SK-N-MC (cell line): ENCODE data around the gene HOXA5.

Source experiments
- DNase-seq: peaks from one replicate; pipeline ENCODE4 v3.0.0-alpha.2; 2011; ENCODE audit warnings: low read depth, low spot score
- H3K27ac ChIP-seq: fragments of 200-600 bp; sonication (generic); 2 replicates; pipeline ENCODE4 v1.5.1; 2016; ENCODE audit warnings: mixed run types
- H3K36me3 ChIP-seq: fragments of 200-600 bp; sonication (generic); 2 replicates; pipeline ENCODE4 v1.6.1; 2017; ENCODE audit warnings: antibody characterized with exemption, low read length, mixed read lengths; ENCODE audit not compliant: insufficient read depth
- H3K4me3 ChIP-seq: fragments of 200-600 bp; sonication (generic); 2 replicates; pipeline ENCODE4 v1.5.1; 2016
- H3K9ac ChIP-seq: fragments of 200-600 bp; sonication (generic); 2 replicates; pipeline ENCODE4 v1.8.0; 2017; ENCODE audit warnings: mixed run types, mixed read lengths; ENCODE audit not compliant: insufficient read length
- H3K9me3 ChIP-seq: fragments of 200-600 bp; sonication (generic); 2 replicates; pipeline ENCODE4 v1.6.1; 2017; ENCODE audit warnings: low read depth, mild to moderate bottlenecking, antibody characterized with exemption, low read length, moderate library complexity, mixed read lengths
- EZH2 ChIP-seq: fragments of 200-600 bp; sonication (generic); IDR thresholded peaks from one replicate; pipeline ENCODE4 v1.6.1; 2017; ENCODE audit warnings: antibody characterized with exemption
- FOXP2 ChIP-seq: optimal IDR thresholded peaks from 2 replicates; pipeline ENCODE3; 2011; ENCODE audit warnings: mild to moderate bottlenecking, moderate library complexity; ENCODE audit not compliant: insufficient read depth; ENCODE audit errors: extremely low read length, control extremely low read depth
- POLR2AphosphoS5 ChIP-seq: IDR thresholded peaks from 2 replicates; pipeline ENCODE4 v1.6.1; 2012; ENCODE audit warnings: mild to moderate bottlenecking, low read depth, low read length, borderline replicate concordance

Gene HOXA5

GRCh38 chr7:27148031-27148755 lies 4.7 kb upstream of the HOXA5 start:
- Histone ChIP-seq H3K27ac (no peak overlapping the region), H3K9ac (no peak overlapping the region), H3K36me3 (no peaks in the 10 kb centered on the region), H3K4me3 (0 out of 2 replicates have a peak overlapping the region, but pooled peaks have one; percentile 48), H3K9me3 (no peaks in the 10 kb centered on the region)
- TF ChIP-seq EZH2 (no peak), POLR2AphosphoS5 (no peak), FOXP2 (no peak)
- no peak for DNase-seq

DNA sequence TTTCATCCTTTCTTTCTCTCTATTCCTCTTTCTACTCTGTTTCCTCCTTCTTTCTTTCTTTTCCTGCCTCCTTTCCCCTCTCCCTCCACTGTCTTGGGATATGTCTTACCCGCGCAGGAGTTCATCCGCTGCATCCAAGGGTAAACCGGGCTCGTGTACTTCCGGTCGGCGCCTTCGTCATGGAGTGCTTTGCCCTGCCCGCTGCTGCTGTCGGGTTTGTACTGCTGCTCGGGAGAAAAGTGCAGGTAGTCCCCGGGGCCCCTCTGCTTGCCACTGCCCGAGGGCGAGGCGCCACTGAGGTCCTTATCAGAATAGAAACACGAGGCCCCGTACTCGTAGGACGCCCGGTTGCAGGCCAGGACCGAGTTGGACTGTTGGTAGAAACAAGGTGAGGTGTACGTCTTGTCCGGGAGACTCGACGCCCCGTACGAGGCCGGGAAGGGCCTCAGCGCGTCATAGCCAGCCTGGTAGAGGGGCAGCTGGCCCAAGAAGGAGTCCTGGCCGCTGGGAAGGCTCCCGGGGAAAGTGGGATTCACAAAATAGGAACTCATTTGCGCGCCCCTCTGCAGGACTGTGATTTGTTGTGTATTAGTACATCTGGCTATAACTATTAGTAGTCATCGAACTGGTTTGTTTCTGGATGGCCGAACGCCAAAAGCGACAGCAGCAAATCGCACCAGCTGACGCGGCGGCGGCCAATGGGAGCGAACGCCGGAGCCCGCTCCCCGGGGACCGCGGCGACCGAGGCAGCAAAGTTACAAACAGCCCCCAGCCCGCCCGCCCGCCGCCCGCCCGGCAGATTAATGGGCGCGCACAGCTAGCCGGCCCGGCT lies 3.9 kb upstream of the HOXA5 start, which contains the start of gene HOXA6:
HOXA6 (minus strand) TSS at position 576 of the 832 bp plus-strand sequence; CDS start at position 551, 25 bp downstream.
- no peak for DNase-seq
- Histone ChIP-seq H3K9me3 (no peaks in the 10 kb centered on the region), H3K36me3 (no peaks in the 10 kb centered on the region), H3K4me3 (0 out of 2 replicates have a peak within 1 kb of the TSS, but pooled peaks have one; percentile 48), H3K27ac (no peak within 1 kb of the TSS), H3K9ac (no peak within 1 kb of the TSS)
- no peak for TF ChIP-seq FOXP2
- no peak for TF ChIP-seq EZH2
- TF ChIP-seq POLR2AphosphoS5: no peak

GRCh38 chr7:27146491-27147198 lies 3.2 kb upstream of the HOXA5 start:
- no peak overlapping the region for H3K27ac ChIP-seq

DNA sequence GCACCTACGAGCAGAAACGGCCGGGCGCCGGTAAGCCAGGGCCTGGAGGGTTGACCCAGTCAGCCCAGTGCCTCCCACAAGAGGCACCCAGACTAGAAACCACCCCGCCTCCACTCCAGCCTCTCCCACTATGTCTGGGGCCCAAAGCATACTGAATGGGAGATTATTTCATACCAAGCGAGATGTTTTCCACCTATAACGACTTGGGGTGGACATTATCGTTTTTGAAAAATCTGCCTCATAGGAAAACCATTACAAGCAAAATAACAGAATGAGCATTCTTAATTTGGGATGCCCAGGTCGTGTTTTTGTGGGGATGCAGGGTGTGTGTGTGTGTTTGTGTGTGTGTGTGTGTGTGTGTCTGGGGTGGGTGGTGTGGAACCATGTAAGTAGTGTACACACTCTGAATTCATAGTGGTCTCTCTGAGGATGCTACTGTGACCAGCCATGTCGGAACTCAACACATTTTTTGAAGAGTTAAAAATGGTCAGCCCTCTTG lies 2.5 kb upstream of the HOXA5 start:
- no peak overlapping the region for H3K9ac ChIP-seq
- H3K9me3 ChIP-seq: no peaks in the 10 kb centered on the region
- H3K36me3 ChIP-seq: no peaks in the 10 kb centered on the region
- no peak for TF ChIP-seq EZH2
- DNase-seq: no peak
- H3K4me3 ChIP-seq: no peak overlapping the region
- no peak overlapping the region for H3K27ac ChIP-seq

More at GRCh38 chr7:27146491-27147198, 3.2 kb upstream of the HOXA5 start:
- Histone ChIP-seq H3K4me3 (no peak overlapping the region), H3K9ac (no peak overlapping the region), H3K9me3 (no peaks in the 10 kb centered on the region), H3K36me3 (no peaks in the 10 kb centered on the region)
- TF ChIP-seq FOXP2 (no peak), POLR2AphosphoS5 (no peak), EZH2 (no peak)
- no peak for DNase-seq

- no peak overlapping the region for H3K9ac ChIP-seq
- H3K27ac ChIP-seq: no peak overlapping the region
- no peaks in the 10 kb centered on the region for H3K36me3 ChIP-seq
- TF ChIP-seq POLR2AphosphoS5: no peak
- TF ChIP-seq FOXP2: no peak
- TF ChIP-seq EZH2: no peak
- H3K4me3 ChIP-seq: no peak overlapping the region
- no peaks in the 10 kb centered on the region for H3K9me3 ChIP-seq
- no peak for DNase-seq
Measured at GRCh38 chr7:27145165-27145913, 1.9 kb upstream of the HOXA5 start.

- TF ChIP-seq EZH2 (no peak), POLR2AphosphoS5 (no peak), FOXP2 (no peak)
- Histone ChIP-seq H3K9ac (no peak overlapping the region), H3K36me3 (no peaks in the 10 kb centered on the region), H3K27ac (no peak overlapping the region), H3K9me3 (no peaks in the 10 kb centered on the region), H3K4me3 (no peak overlapping the region)
- no peak for DNase-seq
Measured at GRCh38 chr7:27144781-27145164, 1.3 kb upstream of the HOXA5 start.

GRCh38 chr7:27143950-27144780 lies 684 bp upstream of the HOXA5 start:
- Histone ChIP-seq H3K4me3 (peak overlapping the region; percentile 76), H3K27ac (no peak overlapping the region), H3K36me3 (no peaks in the 10 kb centered on the region), H3K9me3 (no peaks in the 10 kb centered on the region), H3K9ac (no peak overlapping the region)
- TF ChIP-seq FOXP2 (no peak), EZH2 (no peak), POLR2AphosphoS5 (no peak)
- no peak for DNase-seq
